Activated T-helper 1 cell treated with anti-CD3 and anti-CD28 coated beads, Interleukin-2, amount 50 U/mL, for 16 hours (primary cell): ENCODE measurements around the gene HSPA12A.
"Not testable (repeated sequence)": the region's sequence is repeated elsewhere in the genome, so short reads cannot be mapped to it uniquely, and the experiment has no call there.

Source experiments
- DNase-seq, 2 donors: peaks; one replicate each; pipeline ENCODE4 v3.0.0-alpha.2; 2020; ENCODE audit warnings: low read depth in 1 of 2, low spot score in 1 of 2

HSPA12A gene

DNA sequence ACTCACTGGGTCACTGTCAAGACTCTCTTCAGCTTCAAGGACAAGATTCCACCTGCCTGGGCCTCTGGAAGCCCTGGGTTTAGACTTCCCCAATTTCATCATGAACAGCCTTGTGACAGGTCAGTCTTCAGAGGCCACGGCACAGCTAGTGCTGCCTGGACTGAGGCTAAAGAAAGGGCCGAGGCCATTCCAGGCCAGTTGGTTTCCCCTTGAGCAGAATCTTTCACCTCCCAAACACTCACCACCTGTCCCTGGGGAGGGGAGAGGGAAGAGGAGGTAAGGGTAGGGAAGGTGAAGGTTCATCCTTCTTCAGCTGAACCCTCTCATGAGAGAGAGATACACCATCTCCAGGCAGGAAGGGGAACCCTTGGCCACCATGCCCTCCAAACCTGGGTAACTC lies 24.3 kb downstream of the HSPA12A start:
- no peak for DNase-seq

GRCh38 chr10:116716381-116716780 lies 26.0 kb downstream of the HSPA12A start:
- DNase-seq, result no peak

DNA sequence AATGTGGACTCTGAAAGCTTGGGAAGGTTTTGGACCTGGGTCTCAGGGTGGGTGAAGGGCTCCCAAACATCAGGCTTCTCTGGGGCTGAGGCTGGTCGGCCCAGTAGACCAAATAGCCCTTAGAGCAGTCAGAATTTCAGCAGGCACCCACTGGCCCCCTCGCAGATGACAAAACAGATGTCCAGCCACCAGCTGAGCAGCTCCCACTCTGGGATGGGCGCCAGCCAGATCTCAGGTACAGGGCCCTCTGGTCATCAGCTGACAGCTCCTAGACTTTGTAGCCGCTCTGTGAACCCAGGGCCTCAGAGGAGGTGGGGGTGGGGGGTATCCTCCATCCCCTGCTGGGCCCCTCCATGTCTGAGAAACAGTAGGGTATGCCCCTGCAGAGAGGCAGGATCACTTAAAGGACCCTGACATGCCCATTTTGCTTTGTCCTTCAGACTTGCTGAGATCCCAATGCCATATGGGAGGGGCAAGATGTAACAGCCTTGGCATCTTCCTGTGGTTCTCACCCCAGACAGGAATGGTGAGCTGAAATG lies 26.5 kb downstream of the HSPA12A start:
- DNase-seq, result no peak

GRCh38 chr10:116715341-116715740 lies 27.0 kb downstream of the HSPA12A start:
- DNase-seq, result no peak

DNA sequence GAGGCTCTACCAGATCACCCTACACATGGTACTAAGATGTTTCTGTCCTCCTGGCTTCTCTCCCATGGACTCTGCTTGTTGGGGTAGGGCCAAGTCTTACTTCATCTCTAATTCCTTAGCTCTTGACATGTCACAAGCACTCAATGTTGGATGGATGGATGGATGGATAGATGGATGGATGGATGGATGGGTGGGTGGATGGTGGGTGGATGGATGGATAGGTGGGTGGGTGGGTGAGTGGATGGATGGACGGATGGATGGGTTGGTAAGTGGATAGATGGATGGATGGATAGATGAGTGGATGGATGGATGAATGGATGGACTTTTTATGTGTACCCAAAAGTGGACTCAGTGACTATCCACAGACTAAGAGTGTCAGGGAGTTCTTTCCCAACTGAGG lies 28.5 kb downstream of the HSPA12A start:
- no peak for DNase-seq

DNA sequence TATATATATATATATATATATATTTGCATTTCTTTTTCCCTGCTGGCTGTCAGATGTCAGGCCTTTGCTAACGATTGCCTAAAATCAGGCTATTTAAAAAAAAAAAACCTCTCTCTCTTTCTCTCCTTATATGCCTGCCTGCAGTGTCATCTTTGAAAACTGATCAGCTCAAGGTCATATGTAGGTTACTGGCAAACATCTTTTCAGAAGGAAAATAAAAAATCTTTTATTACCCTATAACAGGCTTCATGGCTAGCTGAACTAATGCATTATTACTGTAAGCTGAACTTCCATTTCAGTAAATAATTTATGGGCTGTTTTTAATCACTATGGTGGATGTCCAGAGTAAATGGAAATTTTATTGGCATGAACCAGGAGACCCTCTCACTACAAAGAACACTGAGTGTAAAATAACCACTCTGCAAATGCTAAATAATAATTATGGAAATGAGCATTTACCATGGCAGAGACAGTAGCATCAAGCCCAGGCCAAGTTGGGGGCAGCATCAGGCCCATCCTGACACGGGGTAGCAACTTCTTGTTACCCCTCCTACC lies 29.3 kb downstream of the HSPA12A start:
- DNase-seq, result no peak

- no peak for DNase-seq
These were observed 29.8 kb downstream of the HSPA12A start for GRCh38 chr10:116712519-116712918.

GRCh38 chr10:116711803-116712202 lies 30.6 kb downstream of the HSPA12A start:
- not testable (repeated sequence) for DNase-seq

GRCh38 chr10:116710076-116710475 lies 32.3 kb downstream of the HSPA12A start:
- DNase-seq, result no peak

DNA sequence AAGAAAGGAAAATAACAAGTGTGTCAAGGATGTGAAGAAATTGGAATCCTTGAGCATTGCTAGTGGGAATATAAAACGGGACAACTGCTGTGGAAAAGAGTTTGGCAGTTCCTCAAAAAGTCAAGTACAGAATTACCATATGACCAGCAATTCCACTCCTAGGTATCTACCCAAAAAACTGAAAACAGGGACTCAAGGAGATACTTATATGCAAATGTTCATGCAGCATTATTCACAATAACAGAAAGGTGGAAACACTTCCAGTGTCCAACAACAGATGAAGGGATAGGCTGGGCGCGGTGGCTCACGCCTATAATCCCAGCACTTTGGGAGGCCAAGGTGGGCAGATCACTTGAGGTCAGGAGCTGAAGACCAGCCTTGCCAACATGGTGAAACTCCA lies 33.5 kb downstream of the HSPA12A start:
- no peak for DNase-seq

- no peak for DNase-seq
These were observed 34.0 kb downstream of the HSPA12A start for GRCh38 chr10:116708391-116708821.

DNA sequence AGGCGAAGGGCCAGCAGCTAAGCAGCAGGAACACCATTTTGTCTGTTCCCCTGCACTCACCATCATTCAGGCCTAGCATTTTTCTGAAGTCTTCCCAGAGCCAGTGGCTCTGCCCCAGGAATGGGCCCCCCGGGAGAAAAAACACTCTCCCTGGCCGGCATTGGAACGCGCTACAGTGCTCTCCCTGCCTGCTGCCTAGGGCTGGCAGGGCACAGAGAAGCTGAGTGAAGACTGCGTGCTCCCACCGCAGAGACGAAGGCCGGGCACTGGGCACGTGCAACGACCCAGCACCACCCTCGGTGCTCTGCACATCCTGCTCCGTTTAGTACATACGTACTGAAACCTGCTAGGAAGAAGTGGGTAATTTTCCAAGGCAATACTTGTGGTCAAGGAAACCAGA lies 34.4 kb downstream of the HSPA12A start:
- DNase-seq, result no peak

DNA sequence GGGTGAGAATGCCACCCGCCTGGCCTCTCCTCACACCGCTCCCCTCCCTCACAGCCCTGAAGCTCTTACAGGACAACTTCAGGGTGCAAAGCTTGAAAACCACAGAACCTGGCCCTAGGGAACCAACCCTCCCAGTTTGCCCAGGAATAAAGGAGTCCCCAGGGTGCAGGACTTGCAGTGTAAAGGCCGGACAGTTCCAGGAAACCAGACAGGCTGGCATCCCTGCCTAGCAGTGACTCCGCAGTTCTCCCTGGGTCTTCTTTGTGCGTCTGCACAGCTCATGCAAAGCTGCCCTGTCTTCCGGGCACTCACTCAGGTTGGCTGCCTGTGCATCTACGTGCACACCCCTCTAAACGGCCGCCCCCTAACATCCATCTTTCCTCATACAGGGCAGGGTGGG lies 36.1 kb downstream of the HSPA12A start:
- DNase-seq, result no peak

- DNase-seq, result no peak
These were observed 36.9 kb downstream of the HSPA12A start for GRCh38 chr10:116705498-116705897.

GRCh38 chr10:116704926-116705325 lies 37.4 kb downstream of the HSPA12A start:
- DNase-seq, result no peak

DNA sequence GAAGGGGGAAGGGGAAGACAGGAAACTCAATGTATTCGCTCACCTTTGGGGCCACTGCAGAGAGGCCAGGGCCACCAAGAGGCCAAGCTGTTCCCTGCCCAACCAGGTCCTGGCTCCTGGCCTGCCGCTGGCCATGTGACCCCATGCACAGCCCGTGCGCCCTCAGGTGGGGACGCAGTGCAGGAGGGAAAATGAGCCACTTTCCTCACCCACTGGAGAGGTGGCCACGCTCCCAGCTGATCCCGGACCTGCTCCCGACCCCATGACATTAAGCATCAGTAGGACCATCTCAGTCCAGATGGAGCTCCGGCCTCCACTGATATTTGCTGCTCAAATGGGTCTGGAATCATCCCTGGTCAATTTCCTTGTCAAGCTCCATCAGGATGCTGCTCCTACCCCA lies 40.2 kb downstream of the HSPA12A start:
- DNase-seq, result no peak

- no peak for DNase-seq
These were observed 42.8 kb downstream of the HSPA12A start for GRCh38 chr10:116699471-116700150.

GRCh38 chr10:116699049-116699448 lies 43.3 kb downstream of the HSPA12A start:
- no peak for DNase-seq

DNA sequence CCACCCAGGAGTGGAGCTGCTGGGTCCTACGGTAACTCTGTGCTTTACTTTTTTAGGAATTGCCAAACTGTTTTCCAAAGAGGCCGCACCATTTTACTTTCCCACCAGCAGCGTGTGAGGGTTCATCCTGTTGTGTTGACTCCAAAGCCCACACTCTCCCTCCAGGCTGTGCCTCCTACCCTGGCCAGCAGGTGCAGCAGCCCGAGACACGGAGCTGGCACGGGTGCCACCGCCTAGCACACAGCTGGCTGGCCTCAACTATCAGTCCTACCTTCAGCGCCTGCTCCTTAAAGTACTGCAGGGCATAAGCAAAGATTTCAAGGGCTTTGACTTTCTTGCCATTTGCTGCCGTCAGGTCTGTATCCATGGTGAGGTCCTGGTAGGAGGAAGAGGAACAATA lies 44.0 kb downstream of the HSPA12A start:
- no peak for DNase-seq

DNA sequence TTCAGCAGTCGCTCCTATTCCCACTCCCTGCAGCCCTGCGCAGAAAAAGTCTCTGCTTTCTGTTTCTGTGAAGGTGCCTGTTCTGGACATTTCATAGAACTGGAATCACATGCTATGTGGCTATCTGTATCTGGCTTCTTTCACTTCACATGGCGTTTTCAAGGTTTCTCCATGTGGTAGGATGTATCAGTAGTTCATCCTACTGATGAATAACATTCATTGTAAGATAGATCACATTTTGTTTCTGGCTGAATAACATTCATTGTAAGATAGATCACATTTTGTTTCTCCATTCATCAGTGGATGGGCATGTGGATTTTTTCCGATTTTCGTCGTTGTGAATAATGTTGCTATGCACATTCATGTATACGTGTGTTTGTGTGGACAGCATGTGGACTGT lies 44.5 kb downstream of the HSPA12A start:
- no peak for DNase-seq

GRCh38 chr10:116696919-116697318 lies 45.4 kb downstream of the HSPA12A start:
- DNase-seq, result no peak

DNA sequence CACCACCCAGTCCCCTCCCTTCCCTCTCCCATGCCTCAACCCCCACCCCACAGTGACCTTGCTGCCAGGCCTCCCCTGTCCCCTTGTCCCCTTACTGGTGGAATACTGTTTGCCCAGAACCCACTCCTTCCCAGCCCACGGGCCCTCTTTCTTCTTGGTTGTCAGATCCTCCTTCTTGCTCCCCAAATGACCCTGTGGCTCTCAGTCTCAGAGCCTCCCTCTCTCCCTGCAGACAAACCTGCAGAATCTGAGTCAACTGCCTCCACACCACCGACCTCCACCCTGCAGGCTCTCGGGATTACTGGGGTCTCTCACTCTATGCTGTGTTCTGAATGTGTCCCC lies 47.5 kb downstream of the HSPA12A start:
- DNase-seq, result no peak
